ENCODE data around the gene TCP11L2. TPM values are rescaled to one million over a fixed set of nuclear protein-coding genes. Genes with fewer than 3 reads are reported as not detected.
A peak's percentile ranks its signal among the peaks of the same experiment; 100 is the strongest.

Gene TCP11L2
- total and polyA plus RNA-seq, 9 of the 15 experiments (the other 6 are each of a cell fraction or from before 2014, with no cell fraction given), result 0.39 to 4.5 (median 1.3) TPM

DNA sequence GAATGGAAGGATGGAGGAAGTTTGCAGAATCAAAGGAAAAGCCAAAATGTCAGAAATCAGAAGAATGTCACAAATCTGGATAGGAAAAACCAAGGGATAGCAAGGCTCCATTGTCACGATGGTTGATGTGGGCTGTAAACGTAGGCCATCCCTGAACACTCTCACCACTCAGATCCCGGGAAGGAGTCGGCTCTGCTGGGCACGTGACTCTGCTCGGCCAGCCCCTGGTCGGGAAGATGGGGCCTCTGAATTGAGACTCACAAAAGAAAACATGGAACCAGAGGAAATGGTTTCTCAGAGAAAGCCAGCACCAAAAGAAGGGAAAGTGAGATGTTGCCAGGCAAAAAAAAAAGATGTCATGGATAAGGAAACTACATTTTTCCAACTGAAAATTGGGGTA lies 26.2 kb downstream of the TCP11L2 start:
- no peak for FAIRE-seq
- Histone ChIP-seq H3K4me2 (ENCODE audit: insufficient read depth, low read length) (no peak overlapping the region), H3K9ac (ENCODE audit: insufficient read depth in 1 of 2, low read depth in 2 of 2, low read length in 2 of 2) (0 out of 4 replicates have a peak overlapping the region, but pooled peaks of 1 of the 2 experiments have one; percentile 50), H4K20me1 (replicated peaks; ENCODE audit: control insufficient read depth, insufficient read depth, low read length) (no peaks in the 10 kb centered on the region), H3K9me1 (ENCODE audit: control insufficient read depth, insufficient read depth, low read length) (no peaks in the 10 kb centered on the region), H3K36me3 (ENCODE audit: control insufficient read depth, insufficient read depth, low read length) (no peaks in the 10 kb centered on the region), H3K4me1 (replicated peaks in 1 of 2; ENCODE audit: control insufficient read depth in 2 of 2, insufficient read depth in 2 of 2, low read length in 2 of 2) (no peaks in the 10 kb centered on the region), H3K27ac (ENCODE audit: extremely low read depth, low read depth, low read length) (no peak overlapping the region), H2AFZ (ENCODE audit: low read depth, low read length) (no peak overlapping the region), H3K27me3 (ENCODE audit: control insufficient read depth in 2 of 2, insufficient read depth in 2 of 2, low read length in 2 of 2) (peaks cover 2 to 14% of the 10 kb centered on the region in 2 experiments; a peak in 1 of 5 replicates), H3K79me2 (ENCODE audit: control insufficient read depth, insufficient read depth, low read length) (no peaks in the 10 kb centered on the region), H3K9me3 (replicated peaks; ENCODE audit: control insufficient read depth, insufficient read depth, low read depth, low read length) (no peaks in the 10 kb centered on the region), H3K4me3 (no peak overlapping the region)
- ChIA-PET POLR2A (interaction anchor here (0.6 to 0.8 kb wide), 2 partner anchors 9 to 12 kb away, joined by 3 to 4 read pairs; no protein-coding TSS in a partner anchor), CTCF (ENCODE audit: low intra/inter-chr PET ratio) (no interaction called here)
- ATAC-seq, result no peak
- in situ Hi-C loops (cut with MboI), result no loop called here
- intact Hi-C loops (cut with micrococcal nuclease), result no loop called here
- WGBS (ENCODE audit: insufficient coverage, low coverage, missing lambda C conversion rate), result 5% methylated on average over 7 of the region's 7 CpGs
- TF ChIP-seq GABPA (tag; conservative IDR thresholded peaks at IDR 0.05; ENCODE audit: low read depth), result no peak
- TF ChIP-seq, protein P1, sequence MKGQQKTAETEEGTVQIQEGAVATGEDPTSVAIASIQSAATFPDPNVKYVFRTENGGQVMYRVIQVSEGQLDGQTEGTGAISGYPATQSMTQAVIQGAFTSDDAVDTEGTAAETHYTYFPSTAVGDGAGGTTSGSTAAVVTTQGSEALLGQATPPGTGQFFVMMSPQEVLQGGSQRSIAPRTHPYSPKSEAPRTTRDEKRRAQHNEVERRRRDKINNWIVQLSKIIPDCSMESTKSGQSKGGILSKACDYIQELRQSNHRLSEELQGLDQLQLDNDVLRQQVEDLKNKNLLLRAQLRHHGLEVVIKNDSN (CRISPR knock-in tag; IDR thresholded peaks at IDR 0.05), result peak; percentile 54
- TF ChIP-seq BHLHE40 (IDR thresholded peaks at IDR 0.05; ENCODE audit: low read length), result peak; percentile 57
- peak; percentile 54; the same call in 1 of the 2 replicates for TF ChIP-seq RAD51 (IDR thresholded peaks at IDR 0.05; ENCODE audit: borderline replicate concordance, low read depth)
- TF ChIP-seq, protein P2, sequence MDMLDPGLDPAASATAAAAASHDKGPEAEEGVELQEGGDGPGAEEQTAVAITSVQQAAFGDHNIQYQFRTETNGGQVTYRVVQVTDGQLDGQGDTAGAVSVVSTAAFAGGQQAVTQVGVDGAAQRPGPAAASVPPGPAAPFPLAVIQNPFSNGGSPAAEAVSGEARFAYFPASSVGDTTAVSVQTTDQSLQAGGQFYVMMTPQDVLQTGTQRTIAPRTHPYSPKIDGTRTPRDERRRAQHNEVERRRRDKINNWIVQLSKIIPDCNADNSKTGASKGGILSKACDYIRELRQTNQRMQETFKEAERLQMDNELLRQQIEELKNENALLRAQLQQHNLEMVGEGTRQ (CRISPR knock-in tag; IDR thresholded peaks at IDR 0.05), result peak; percentile 82
- TF ChIP-seq CEBPB (tag; IDR thresholded peaks at IDR 0.05), result no peak
- DNase-seq (ENCODE audit: extremely low read depth in 1 of 4, low spot score in 3 of 4), result no peak
- no TSS peak for BruUV-seq (replicated peaks)
